Effector memory CD4-positive, alpha-beta T cell (primary cell): ENCODE data around the gene MROH2B.

Experiments
- DNase-seq, 3 donors: peaks; one replicate each; pipeline ENCODE4 v3.0.0-alpha.2; 2020
- H3K27ac ChIP-seq: 2 replicates; pipeline ENCODE4 v1.7.0; 2013; ENCODE audit warnings: mild to moderate bottlenecking, low read length, moderate library complexity; ENCODE audit not compliant: insufficient read depth, poor library complexity, severe bottlenecking
- H3K27me3 ChIP-seq: replicated peaks from 2 replicates; pipeline ENCODE4 v1.7.0; 2013; ENCODE audit warnings: mild to moderate bottlenecking, low read length; ENCODE audit not compliant: insufficient read depth, control insufficient read depth, poor library complexity, severe bottlenecking
- H3K36me3 ChIP-seq: 2 replicates; pipeline ENCODE4 v1.7.0; 2013; ENCODE audit warnings: mild to moderate bottlenecking, low read length, moderate library complexity; ENCODE audit not compliant: control insufficient read depth, insufficient read depth
- H3K4me1 ChIP-seq: 2 replicates; pipeline ENCODE4 v1.7.0; 2013; ENCODE audit warnings: low read length, mild to moderate bottlenecking; ENCODE audit not compliant: control insufficient read depth, insufficient read depth, poor library complexity, severe bottlenecking
- H3K4me3 ChIP-seq: 2 replicates; pipeline ENCODE4 v1.7.0; 2013; ENCODE audit warnings: low read length, low read depth, mild to moderate bottlenecking; ENCODE audit not compliant: insufficient read depth, poor library complexity, severe bottlenecking
- H3K9me3 ChIP-seq: 2 replicates; pipeline ENCODE4 v1.7.0; 2013; ENCODE audit warnings: mild to moderate bottlenecking, low read length, moderate library complexity; ENCODE audit not compliant: control insufficient read depth
- total RNA-seq, 3 donors: gene quantifications; one replicate each; lab custom pipeline; 2026; lab: John Stamatoyannopoulos, UW

Gene MROH2B
- total RNA-seq, result 0 reads per million in 3 donors

DNA sequence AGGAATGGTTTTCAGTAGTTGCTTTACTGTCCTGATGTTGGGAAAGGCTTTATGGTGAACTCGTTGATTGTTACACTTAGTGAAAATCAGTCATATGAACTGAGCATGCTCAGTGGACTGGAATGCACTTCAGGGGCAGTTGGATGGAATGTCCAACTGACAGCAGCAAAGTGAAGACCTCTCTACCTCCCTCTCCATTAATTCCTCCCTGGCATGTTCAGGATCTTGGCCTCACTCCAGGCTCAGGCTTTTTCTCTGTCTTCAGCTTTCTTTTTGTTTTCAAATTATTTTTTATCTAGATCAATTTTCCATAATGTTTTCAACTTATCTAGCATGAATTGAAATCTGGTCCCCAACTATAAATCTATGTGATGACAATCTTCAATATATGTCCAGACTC lies at the start of gene MROH2B:
TSS of gene MROH2B (minus strand) at position 101 of the 400 bp plus-strand sequence. CDS start 490 bp downstream, outside the sequence.
- DNase-seq, result no peak
- Histone ChIP-seq H3K4me1 (no peaks in the 10 kb centered on the region), H3K4me3 (no peak within 1 kb of the TSS), H3K27me3 (no peaks in the 10 kb centered on the region), H3K36me3 (no peaks in the 10 kb centered on the region), H3K27ac (no peak within 1 kb of the TSS), H3K9me3 (no peaks in the 10 kb centered on the region)

- DNase-seq, result no peak
- Histone ChIP-seq H3K4me3 (no peak overlapping the region), H3K36me3 (no peaks in the 10 kb centered on the region), H3K27ac (no peak overlapping the region), H3K27me3 (no peaks in the 10 kb centered on the region), H3K4me1 (no peaks in the 10 kb centered on the region), H3K9me3 (no peaks in the 10 kb centered on the region)
Observed at GRCh38 chr5:41120600-41120999, 49.5 kb upstream of the MROH2B start.

GRCh38 chr5:41118177-41118576 lies 47.0 kb upstream of the MROH2B start:
- Histone ChIP-seq H3K27me3 (no peaks in the 10 kb centered on the region), H3K36me3 (no peaks in the 10 kb centered on the region), H3K4me1 (no peaks in the 10 kb centered on the region), H3K4me3 (no peak overlapping the region), H3K27ac (no peak overlapping the region), H3K9me3 (no peaks in the 10 kb centered on the region)
- no peak for DNase-seq

- Histone ChIP-seq H3K27ac (no peak overlapping the region), H3K36me3 (no peaks in the 10 kb centered on the region), H3K9me3 (no peaks in the 10 kb centered on the region), H3K4me1 (no peaks in the 10 kb centered on the region), H3K27me3 (no peaks in the 10 kb centered on the region), H3K4me3 (no peak overlapping the region)
- DNase-seq, result no peak
Observed at GRCh38 chr5:41115281-41115680, 44.1 kb upstream of the MROH2B start.

DNA sequence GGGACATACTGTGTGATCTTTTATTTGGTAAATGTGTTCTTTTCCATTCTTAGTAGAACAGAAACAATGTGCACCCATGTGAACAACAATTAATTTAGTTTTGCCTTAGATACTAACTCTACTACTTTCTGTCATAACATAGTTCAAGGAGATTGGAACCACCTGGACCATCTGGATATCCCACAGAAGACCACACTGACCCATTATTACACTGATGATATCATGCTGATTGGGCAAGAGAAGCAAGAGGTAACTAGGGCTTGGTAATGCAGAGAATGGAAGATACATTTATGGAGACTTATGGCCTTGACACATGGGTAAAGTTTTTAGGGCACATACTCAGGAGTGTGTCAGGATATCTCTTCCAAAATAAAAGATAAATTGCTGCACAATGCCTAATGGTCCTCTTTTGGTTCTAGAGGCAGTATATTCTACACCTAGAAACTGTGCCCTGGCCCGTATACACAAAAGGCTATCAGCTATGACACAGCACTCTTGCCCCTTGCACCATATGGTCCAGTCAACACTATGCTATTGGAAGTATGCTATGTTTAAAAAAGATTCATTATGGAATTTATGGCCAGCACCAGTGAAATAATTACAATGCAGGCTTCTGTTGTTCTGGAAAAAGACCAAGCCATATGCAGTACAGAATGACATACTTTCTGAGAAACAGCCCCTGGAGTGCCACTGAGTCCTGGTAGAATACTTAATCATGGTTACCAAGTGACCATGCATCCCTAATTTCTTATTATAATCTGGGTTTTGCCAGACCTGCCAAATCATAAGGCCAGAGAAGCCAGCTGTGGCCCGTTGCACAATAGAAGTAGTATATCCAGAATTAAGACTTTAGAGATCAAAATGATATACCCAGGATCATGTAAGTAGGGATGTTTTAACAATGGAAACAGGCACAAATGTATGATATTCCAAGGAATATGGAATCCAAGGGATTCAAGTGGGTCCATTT lies 41.6 kb upstream of the MROH2B start:
- H3K27ac ChIP-seq, result no peak overlapping the region
- no peak overlapping the region for H3K4me3 ChIP-seq
- no peaks in the 10 kb centered on the region for H3K27me3 ChIP-seq
- no peak for DNase-seq
- H3K9me3 ChIP-seq, result no peaks in the 10 kb centered on the region
- H3K36me3 ChIP-seq, result no peaks in the 10 kb centered on the region
- H3K4me1 ChIP-seq, result no peaks in the 10 kb centered on the region

- Histone ChIP-seq H3K27me3 (no peaks in the 10 kb centered on the region), H3K9me3 (no peaks in the 10 kb centered on the region), H3K4me3 (no peak overlapping the region), H3K36me3 (no peaks in the 10 kb centered on the region), H3K4me1 (no peaks in the 10 kb centered on the region), H3K27ac (no peak overlapping the region)
- no peak for DNase-seq
Observed at GRCh38 chr5:41109186-41109585, 38.0 kb upstream of the MROH2B start.

DNA sequence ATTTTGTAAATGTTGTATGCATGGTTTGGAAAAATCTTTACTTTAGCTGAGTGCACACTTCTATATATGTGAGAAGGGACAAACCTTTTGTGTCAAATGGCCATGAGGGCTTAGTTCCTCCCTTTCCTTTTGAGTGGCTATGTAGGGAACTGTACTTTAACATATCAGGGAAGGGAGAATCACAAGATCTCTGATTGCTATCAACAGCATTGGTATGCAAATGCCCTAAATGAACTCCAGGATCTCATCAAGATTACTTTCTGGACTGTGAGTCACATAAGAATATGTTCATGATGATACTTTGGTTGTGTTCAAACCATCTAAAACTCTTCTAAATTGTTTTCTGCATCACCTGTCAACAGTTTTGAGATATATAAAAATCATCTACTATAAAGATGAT lies 31.2 kb upstream of the MROH2B start:
- DNase-seq, result no peak

GRCh38 chr5:41097642-41098041 lies 26.5 kb upstream of the MROH2B start:
- Histone ChIP-seq H3K9me3 (no peaks in the 10 kb centered on the region), H3K4me3 (no peak overlapping the region), H3K27ac (no peak overlapping the region), H3K4me1 (no peaks in the 10 kb centered on the region), H3K27me3 (no peaks in the 10 kb centered on the region), H3K36me3 (no peaks in the 10 kb centered on the region)
- DNase-seq, result no peak

More for the DNA sequence above, 31.2 kb upstream of the MROH2B start:
- Histone ChIP-seq H3K4me1 (no peaks in the 10 kb centered on the region), H3K36me3 (no peaks in the 10 kb centered on the region), H3K27me3 (no peaks in the 10 kb centered on the region), H3K9me3 (no peaks in the 10 kb centered on the region), H3K4me3 (no peak overlapping the region), H3K27ac (no peak overlapping the region)

DNA sequence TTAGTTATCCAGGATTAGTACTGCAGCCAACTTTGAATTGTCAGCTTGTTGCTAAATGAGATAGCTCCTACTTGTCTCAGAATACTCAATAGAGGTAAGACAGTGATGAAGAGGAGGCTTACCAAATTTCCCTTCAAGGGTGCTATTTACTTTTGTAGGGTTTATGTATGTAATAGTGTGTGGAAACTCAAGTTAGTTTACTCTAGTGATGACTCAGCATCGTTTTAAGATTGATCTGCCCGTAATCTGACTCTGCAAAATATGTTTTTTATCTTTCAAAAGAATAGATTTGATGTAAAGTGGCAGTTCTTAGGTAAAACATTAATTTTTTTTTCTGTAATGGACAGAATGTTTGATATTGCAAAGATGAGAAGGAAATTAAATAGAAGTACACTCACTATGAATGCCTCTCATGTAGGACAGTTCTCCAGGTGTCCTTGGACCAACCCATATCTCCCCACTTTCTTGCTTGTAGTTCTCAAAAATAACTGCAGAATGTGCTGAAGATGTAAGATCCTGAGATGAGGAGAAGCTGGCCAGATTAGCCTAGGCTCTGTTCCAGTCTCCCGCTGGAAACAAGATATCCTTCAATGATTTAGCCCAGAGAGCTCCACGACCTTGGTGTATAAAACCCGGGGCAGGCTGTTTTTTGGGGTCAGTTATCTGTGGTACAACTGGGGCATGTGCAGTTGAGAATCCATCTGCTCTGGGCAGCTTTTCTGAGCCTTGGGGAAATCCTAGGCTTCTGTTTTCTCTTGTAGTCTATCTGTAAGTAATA lies 24.4 kb upstream of the MROH2B start:
- Histone ChIP-seq H3K4me1 (no peaks in the 10 kb centered on the region), H3K36me3 (no peaks in the 10 kb centered on the region), H3K27me3 (no peaks in the 10 kb centered on the region), H3K4me3 (no peak overlapping the region), H3K27ac (no peak overlapping the region), H3K9me3 (no peaks in the 10 kb centered on the region)
- DNase-seq, result no peak

DNA sequence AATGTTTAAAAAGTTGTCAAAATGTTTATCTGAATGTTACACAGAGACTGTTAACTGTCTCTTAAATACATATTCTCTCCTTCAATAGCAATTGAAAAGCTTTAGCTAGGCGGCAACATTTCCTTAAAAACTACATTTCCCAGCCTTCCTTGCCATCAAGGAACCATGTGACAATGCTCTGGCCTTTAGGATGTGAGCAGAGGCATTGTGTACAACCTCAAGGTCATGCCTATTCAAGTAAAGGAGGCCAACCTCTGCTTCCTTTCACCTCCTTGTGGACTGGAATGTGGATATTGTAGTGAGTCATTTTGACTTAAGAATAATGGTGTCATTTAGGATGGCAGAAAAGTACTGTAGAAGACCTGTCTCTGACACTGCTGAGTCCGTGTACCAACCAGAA lies 23.7 kb upstream of the MROH2B start:
- H3K4me1 ChIP-seq, result no peaks in the 10 kb centered on the region
- no peak overlapping the region for H3K27ac ChIP-seq
- no peaks in the 10 kb centered on the region for H3K27me3 ChIP-seq
- H3K36me3 ChIP-seq, result no peaks in the 10 kb centered on the region
- no peak overlapping the region for H3K4me3 ChIP-seq
- DNase-seq, result no peak
- no peaks in the 10 kb centered on the region for H3K9me3 ChIP-seq
